Measurements from ENCODE around the gene AGFG2. TPM values are rescaled to one million over a fixed set of nuclear protein-coding genes. Genes with fewer than 3 reads are reported as not detected.

AGFG2 gene
- total and polyA plus RNA-seq, 2 of the 4 experiments (the other 2 are of a cell fraction): 3.0 to 10.0 TPM

- Histone ChIP-seq H3K56ac (ENCODE audit: extremely low read depth, insufficient read depth, low read length) (no peak overlapping the region), H3K27me3 (ENCODE audit: control insufficient read depth, insufficient read depth, low read length) (no peaks in the 10 kb centered on the region), H2BK15ac (ENCODE audit: low read depth, low read length) (no peak overlapping the region), H3K23ac (ENCODE audit: low read depth, low read length) (no peak overlapping the region), H4K91ac (ENCODE audit: insufficient read depth, low read depth, low read length) (no peak overlapping the region), H4K5ac (ENCODE audit: low read depth, low read length) (no peak overlapping the region), H3K18ac (ENCODE audit: low read depth, low read length) (no peak overlapping the region), H2BK5ac (ENCODE audit: low read depth, low read length, poor library complexity, severe bottlenecking) (no peak overlapping the region), H4K20me1 (ENCODE audit: insufficient read depth, low read length) (no peaks in the 10 kb centered on the region), H2AFZ (replicated peaks; ENCODE audit: low read length, poor library complexity) (no peak overlapping the region), H2BK20ac (ENCODE audit: low read depth, low read length) (no peak overlapping the region), H3K9ac (ENCODE audit: low read depth, low read length) (no peak overlapping the region), H3K79me1 (ENCODE audit: low read depth in 1 of 2, low read length in 2 of 2) (peaks cover 27 to 45% of the 10 kb centered on the region in 2 experiments), H2BK120ac (ENCODE audit: low read depth, low read length) (no peak overlapping the region), H3K4me3 (ENCODE audit: insufficient read depth, low read depth, low read length) (no peak overlapping the region), H3K4me2 (ENCODE audit: low read depth, low read length) (no peak overlapping the region), H3K4ac (ENCODE audit: low read depth, low read length) (no peak overlapping the region), H3K36me3 (ENCODE audit: control insufficient read depth, insufficient read depth, low read length) (no peaks in the 10 kb centered on the region), H3K27ac (ENCODE audit: insufficient read depth, low read length) (no peak overlapping the region), H4K8ac (ENCODE audit: low read depth in 2 of 2, low read length in 2 of 2) (no peak overlapping the region), H3K4me1 (ENCODE audit: control insufficient read depth, insufficient read depth, low read length) (peaks cover 29% of the 10 kb centered on the region), H2AK5ac (ENCODE audit: low read depth, low read length) (no peak overlapping the region), H2AK9ac (replicated peaks; ENCODE audit: low read depth, low read length, poor library complexity) (no peak overlapping the region), H3K9me3 (ENCODE audit: control insufficient read depth, insufficient read depth, low read length) (no peaks in the 10 kb centered on the region), H3K14ac (replicated peaks; ENCODE audit: low read depth, low read length) (no peak overlapping the region), H3K9me1 (ENCODE audit: insufficient read depth, low read length) (peaks cover 23% of the 10 kb centered on the region)
- POLR2A ChIA-PET (ENCODE audit: unreplicated experiment): no interaction called here
- CTCF ChIA-PET: no interaction called here
- in situ Hi-C loops (cut with MboI; ENCODE audit: low sequenced_read_pairs): loop anchor here (5.0 kb wide), 1 partner anchor 61 kb away; the partner anchor contains the start of gene NYAP1
- no TSS peak for BruUV-seq (replicated peaks)
- dilution Hi-C loops (cut with HindIII; ENCODE audit: low sequenced_read_pairs, unreplicated experiment): no loop called here
- DNase-seq: no peak
- intact Hi-C loops (cut with micrococcal nuclease): no loop called here
- no peak for ATAC-seq (ENCODE audit: low read depth)
- no peak for TF ChIP-seq USF2 (IDR thresholded peaks at IDR 0.05; ENCODE audit: low read depth, low read length)
- TF ChIP-seq RFX5 (IDR thresholded peaks at IDR 0.05; ENCODE audit: low read depth, low read length): no peak
- TF ChIP-seq BHLHE40 (IDR thresholded peaks at IDR 0.05; ENCODE audit: low read depth, low read length): no peak
- TF ChIP-seq CHD1 (IDR thresholded peaks at IDR 0.05; ENCODE audit: low read depth, low read length): no peak
- WGBS, 2 experiments (ENCODE audit: extremely low coverage in 2 of 2, insufficient read length in 1 of 2): no CpG with 5 or more reads among the region's 1 CpG
These were observed 4.6 kb downstream of the AGFG2 start for GRCh38 chr7:100543586-100543985.
